GM18868 (cell line): ENCODE data around the gene FAM20C.

Experiments used
- ATAC-seq: cut with Tn5 transposase; IDR thresholded peaks from one replicate; pipeline ENCODE4 v1.9.1; 2021; ENCODE audit warnings: mild to moderate bottlenecking, moderate library complexity; ENCODE audit not compliant: unreplicated experiment

Gene FAM20C

DNA sequence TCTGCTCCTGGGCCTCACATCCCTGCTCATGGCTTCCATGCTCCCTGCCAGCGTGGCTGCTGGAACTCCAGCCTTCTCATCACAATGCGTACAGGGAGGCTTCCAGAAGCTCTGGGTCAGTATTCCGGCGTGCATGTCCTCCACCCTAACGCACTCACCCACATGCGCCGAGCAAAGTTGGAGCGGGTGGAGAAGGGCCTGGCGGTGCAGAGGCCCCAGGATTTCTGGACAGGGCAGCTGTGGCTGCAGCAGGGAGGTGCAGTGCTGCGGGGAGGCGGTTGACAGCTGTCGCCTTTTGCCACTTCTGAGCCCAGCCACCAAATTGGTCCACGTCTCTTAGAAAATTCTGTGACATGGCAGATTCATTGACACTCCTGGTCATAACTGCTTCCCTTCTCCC, 33.6 kb upstream of the FAM20C start:
- ATAC-seq = no peak

GRCh38 chr7:159370-160270, 32.8 kb upstream of the FAM20C start:
- no peak for ATAC-seq

DNA sequence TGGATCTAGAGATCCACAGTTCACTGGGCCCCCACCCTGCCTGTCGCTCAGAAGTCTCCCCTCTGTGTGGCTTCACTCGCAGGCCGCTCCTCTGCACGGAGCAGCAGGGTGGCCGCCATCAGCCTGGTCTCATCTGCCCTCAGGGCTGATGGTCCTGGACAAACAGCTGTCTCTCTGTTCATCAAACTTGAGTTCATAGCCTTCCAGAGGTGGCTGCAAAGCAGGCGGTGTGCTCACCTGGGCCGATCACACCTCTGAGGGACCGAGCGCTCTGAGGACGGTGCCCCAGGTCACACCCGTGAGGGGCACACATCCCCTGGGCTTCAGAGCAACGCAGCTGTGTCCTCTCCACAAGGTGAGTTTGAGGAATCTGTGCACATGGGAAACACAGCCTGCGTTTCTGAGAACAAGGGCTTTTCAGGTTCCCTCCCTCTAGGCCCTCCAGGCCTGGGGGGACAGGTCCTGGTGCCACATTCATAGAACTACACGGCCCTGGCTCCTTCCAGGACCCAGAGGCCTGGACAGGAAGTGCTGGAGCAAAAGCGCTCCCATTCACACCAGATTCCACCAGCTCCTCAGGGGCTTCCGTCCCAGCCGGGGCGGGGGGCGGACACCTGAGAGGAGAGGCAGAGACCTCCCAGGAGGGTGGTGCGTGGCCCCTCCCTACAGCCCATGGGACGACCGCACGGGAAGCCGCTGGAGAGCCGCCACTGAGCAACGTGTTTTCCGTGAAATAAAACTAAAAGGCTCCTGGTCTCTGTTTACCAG, 31.2 kb upstream of the FAM20C start:
- no peak for ATAC-seq

DNA sequence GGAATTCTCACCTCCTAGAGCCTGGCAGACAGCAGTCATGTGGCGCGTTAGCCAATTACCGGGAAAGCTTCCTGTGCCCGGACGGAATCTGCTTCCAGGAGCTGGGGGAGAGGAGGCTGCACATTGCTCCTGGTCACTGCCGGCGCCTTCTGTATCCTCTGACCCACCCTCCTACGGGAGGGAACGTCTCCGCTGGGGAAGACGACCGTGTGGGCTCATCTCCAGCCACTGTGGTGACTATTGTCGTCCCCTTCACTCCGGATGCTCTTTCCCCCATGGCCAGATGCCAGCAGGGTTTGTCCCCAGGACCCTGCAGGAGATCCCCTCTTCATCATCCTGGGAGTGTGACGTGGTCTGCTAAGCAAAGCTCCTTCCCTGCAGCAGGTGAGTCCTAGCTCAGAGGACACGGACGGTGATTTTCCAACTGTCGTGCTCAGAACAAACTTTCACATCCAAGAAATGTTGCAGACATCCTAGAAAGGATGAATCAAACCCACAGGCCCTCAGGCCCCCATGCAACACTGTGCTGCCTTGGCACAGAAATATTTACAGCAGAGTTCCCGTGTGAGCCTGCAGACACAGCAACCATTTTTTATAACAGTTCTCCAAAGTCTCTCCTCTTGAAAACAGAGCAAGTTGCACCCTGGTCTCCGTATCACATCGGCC, 29.6 kb upstream of the FAM20C start:
- no peak for ATAC-seq

DNA sequence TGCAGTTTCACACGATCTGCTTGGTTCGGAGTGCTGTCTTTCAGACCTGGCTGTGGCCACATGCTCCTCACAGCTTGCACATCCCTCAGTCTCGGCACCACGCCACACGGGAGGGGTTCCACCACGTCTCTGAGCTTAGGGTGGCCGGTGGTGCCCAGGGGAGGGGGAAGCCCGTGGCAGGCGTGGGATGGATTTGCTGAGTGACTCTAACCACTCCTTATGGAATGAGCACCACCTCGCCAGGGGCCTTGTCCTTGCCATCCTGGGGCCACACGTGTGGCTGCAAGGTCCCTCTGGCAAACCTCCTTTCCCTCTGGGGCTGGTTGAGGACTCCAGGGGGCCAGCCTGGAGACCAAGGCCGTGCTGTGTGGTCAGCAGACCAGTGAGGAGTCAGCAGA, 29.1 kb upstream of the FAM20C start:
- no peak for ATAC-seq

DNA sequence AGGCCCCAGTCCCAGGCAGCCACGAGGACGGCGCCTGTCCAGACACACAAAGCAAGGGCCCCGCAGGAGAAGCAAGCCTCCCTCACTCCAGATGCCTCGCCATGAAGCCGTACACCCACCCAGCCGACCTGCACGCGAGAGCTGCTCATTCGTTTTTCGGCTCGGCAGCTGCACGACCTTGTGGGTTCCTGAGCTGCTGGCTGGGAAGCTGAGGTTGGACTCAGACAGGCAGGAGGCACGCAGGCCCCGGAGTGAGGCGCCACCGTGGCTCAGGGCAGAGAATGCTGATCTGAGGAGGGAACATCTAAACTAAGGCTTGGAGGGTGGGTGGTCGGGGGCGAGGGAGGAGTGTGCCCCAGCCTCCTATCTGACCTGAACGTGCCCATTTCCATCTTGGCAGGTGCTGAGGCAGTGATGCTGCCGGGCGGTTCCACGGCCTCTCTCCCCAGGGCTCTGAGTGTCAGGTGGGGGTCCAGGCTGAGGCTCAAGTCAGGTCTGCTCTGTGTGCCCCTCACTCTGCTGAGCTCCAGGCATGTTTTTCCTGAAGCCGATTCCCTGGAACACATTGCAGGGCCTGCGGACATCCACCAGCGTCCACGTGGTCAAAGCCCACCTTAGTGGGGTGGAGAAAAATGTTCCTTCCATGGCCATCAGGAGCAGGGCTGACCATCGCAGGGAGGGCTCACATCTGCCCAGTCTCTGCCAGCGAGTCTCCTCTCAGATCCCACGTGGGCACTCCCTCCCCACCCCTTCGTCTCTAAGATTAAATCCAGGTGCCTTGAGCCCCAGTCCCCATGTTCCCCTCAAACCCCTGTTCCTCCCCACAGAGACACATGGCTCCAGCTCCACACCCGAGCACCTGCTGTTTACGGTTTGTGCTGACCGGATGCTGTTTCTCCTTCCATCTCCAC, 28.1 kb upstream of the FAM20C start:
- ATAC-seq = no peak

DNA sequence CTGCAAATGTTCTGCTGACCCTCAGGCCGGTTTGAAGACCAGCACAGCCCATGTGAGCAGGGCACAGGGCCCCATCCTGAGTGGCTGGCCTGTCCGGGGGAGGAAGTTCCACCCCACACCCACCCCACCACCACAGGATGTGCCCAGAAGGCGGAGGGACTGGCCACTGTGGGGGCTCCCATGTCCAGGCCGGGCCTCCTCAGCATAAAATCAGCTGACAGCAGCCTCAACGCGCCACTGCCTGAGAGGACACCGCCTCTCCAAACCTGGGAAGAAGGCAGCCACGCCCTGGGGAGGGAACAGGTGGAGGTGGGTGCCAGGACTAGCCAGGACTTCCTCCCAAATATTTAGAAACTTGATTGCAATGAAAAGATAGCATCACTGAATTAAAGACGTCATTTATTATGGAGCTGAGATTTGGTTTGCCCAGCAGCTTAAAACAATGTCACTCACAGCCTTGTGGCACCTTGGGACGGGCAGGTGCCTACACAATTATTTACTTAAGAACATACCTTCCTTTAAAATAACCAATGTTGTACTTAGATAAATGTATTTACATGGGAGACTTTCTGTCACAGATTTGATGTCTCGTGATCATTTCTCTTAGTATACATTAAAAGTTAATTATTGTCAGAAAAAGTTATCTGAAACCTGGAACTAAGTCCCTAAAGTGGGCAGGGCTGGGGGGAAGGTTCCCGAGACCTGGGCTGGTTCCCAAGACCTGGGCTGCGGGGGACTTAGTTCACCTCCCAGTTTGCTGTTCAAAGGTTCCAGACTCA, 27.3 kb upstream of the FAM20C start:
- no peak for ATAC-seq

DNA sequence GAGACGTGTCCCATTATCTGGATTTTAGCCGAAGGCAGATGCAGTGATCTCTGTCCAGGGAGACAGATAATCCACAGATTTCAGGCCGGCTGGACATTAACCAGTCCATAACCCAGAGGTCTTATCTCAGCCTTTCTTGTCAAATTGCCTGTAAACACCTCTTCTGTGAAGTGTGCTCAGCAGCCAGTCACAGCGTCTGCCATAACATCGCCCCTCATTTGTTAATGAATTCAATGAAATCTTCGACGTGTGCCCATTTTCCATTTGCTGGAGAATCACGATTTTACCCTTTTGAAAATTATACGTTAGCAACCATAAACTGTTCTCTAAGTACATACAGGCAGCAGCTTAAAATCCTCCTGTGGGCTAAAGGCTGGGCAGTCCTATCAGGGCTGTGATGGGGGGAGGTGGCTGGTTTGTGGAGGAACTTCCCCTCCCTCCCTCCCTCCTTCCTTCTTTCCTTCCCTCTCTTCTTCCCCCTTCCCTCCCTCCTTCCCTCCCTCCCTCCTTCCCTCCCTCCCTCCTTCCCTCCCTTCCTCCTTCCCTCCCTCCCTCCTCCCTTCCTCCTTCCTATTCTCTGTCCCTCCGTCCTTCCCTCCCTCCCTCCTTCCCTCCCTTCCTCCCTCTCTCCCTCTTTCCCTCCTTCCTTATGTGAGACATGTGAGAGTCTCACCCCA, 26.6 kb upstream of the FAM20C start:
- ATAC-seq = no peak

DNA sequence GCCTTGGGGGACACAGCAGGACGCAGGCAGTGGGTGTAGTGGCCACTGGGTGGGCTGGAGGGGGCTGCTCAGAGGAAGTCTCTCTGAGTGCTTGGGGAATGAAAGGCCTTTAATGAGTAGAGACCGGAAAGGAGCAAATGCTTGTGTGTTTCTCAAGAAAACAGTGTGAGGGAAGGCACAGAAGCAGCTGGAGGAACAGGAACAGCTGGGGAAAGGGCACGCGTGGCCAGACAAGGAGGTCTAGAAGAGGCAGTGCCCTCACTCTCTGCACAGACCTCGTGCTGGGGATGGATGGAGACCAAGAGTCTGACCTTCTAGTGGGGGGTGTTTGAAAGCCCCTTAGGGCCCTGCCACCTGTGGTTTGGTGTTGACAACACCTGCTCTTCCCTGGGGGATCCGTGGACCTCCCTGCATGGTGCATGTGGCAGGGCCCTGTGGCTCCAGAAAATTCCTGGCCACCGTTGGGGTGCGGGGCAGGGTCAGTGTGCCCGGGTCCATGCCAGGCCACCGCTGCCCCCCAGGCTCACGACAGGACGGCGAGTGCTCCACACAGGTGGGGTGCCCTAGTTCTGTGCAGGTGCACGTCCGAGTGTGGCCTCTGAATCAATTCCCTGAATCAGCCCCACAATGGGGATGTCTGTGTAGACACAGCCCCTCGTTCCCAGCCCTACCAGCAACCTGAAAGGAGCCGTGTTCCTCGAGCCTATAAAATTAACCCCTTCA, 25.9 kb upstream of the FAM20C start:
- ATAC-seq = no peak

GRCh38 chr7:167090-167855, 25.1 kb upstream of the FAM20C start:
- no peak for ATAC-seq

DNA sequence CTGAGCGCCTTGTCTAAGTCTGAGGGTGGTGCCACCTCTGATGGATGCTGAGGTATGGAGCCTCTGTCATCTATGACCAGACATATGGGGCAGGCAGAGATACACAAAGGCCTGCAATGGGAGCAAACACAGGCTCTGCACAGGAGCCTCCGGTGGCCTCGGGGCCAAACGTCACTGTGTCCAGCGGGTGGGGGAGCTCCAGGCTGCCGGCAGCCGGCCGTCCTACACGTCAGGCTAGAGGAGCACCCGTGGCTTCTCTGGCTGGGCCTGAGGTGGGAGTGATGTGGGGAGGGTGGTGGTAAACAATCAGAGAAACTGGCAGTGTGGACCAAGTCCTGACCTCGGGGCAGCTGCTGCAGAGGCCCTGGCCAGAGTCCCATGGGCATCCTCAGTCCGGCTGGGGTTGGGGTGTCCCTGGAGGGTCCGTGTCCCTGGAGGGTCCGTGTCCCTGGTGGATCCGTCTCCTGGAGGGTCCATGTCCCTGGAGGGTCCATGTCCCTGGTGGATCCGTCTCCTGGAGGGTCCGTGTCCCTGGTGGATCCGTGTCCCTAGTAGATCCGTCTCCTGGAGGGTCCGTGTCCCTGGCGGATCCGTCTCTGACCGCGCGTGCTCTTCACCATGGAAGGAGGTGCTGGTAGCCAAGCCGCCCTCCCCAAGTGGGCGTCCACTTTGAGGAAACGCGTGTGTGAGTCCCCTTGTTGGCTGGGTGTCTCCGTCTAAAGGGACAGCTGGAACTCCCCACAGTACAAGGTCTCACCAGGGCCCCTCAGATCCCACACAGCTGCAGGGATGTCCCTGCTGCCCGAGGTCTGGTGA, 24.2 kb upstream of the FAM20C start:
- no peak for ATAC-seq

DNA sequence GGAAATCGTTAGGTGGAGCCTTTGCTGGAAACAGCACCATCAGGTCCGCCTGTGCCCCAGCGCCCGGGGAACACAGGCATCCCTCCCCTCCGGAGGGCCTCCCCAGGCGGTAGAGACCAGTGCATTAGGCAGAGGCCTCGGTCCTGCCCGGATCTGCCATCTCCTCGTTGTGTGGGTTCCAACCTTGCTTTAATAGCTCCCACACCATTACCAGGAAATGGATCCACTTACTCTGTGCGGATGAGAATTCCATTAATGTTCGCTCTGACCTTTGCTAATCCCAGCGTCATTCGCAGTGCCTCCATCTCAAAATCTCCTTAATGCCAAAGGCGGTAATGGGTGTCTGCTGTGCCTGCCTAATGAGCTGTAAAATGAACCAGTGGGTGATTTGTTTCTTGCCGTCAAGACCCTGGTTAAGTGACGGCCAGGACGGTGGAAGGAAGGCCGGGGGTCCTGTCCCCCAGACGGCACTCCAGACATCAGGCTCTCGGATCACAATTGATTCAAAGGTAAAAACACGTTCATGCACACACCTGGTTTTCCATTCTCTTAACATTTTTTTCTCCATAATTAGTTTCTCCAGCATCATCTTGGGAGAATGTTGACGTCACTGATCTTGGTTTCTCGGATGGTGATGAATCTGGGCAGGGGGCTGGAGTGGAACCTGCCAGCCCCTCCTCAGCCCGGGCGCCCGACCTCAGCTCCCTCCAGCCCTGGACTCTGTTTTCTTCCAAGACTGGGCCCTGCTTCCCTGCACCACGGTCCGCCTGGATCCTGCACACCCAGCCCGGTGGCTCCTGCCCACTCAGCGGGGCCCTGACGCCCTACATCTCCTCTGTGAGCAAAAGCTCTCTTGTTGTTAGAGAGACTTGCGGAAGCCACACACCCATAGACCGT, 22.8 kb upstream of the FAM20C start:
- ATAC-seq = no peak

DNA sequence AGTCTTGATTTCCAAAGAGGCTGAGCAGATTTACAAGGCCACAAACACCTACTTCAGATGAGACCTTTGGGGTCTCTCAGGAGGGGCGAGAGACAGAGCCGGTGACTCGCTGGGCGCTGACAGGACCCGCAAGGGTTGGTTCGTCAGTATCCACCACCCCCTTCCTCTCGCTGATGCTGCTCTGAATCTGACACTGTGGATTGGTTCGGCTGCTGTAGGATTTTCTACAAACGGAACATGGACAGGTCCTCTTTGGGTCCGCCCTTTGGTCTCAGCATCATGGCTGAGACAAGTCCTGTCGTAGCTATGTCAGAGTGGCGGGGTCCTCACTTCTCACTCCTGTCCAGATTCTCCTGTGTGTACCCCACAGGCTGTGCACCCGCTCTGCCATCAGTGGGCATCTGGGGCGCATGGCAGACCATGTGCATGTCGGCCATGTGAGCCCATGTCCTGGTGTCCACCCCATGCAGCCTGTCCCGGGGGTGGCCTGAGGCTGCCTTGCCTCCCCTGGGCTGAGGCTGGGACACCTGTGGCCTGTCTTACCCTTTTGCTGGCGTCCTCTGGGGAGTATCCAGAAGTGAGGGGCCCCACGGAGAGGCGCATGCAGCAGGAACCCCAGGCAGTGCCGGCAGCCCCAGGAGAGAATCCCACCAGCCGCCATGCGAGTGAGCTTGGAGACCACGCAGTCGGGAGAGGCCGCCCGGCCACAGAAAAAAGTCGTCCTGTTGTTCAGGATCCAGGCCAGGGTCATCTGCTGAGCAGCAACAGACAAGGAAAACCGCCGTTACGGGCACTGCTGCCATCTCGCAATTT, 21.6 kb upstream of the FAM20C start:
- ATAC-seq = no peak

- no peak for ATAC-seq
Measured at GRCh38 chr7:171364-171904, 20.9 kb upstream of the FAM20C start.
